ENCODE results near the gene SAMSN1.

The SAMSN1 gene

DNA sequence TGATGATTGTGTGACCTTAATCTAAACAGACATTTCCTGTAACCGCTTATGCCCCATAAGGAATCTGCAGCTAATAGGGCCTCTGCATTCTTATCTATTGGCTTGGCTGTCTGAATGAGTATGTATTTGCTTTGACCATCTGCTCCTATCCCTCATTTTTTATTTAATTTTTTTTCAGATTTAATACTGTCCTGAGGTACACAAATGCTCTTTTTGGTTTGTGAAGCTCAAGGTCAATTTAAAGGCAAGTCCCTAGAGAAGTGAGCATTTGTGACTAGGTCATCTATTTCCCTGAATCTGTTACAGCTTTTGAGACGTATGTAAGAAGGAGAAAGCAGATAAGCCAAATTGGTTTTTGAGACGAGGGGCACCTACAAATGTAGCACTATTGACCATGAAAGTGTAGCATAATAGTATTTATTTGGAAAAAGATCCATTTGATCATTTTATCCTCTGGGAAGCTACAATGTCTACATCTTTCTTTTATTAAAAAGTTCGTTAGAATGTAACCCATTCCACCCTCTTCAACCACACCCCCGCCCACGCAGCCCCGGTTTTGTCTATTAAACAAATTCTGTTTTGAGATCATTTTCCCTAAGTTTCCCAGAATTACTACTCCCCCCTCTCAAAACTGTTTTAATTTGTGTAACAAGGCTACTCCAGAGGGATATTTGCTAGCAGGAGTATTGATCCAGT lies 93.9 kb downstream of the SAMSN1 start:
- DNase-seq (ENCODE audit: insufficient read length, low spot score): no peak
- no peak for FAIRE-seq

DNA sequence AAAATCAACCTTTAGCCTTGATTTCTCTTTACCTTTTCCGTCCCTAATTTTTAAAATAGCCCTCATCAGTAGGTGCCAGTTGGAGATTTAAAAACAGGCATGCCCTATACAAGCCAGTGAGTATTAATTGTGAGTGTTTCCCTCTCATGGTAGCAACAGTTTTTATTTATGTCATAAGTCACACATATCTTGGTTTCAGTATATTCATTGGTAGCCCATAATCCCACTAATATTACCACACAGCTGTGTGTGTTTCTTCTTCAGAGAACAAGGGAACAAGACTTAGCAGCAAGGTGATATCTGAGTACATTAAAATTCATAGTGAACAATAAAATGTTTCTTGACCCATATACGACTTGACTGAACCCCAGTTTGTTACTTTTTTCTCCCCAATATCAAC lies 94.6 kb downstream of the SAMSN1 start:
- no peak for DNase-seq (ENCODE audit: insufficient read length, low spot score)
- no peak for FAIRE-seq

DNA sequence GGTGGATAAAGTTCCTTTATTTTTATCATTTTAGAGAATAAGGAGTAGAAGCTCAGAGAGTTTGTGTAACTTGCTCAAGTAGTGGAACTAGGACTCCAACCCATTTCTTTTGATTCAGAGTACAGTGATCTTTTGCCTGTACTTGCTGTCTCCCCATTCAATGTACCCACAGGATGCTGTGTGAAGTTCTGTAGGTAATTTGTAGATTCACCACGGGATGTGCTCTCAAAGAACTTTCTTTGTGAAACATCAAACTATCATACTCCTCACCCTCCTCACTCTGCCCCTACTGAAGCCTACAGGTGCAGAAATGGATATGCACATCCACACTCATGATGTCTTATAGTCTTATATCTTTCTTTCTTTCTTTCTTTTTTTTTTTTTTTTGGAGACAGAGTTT lies 97.3 kb downstream of the SAMSN1 start:
- no peak for DNase-seq (ENCODE audit: insufficient read length, low spot score)
- FAIRE-seq: no peak

DNA sequence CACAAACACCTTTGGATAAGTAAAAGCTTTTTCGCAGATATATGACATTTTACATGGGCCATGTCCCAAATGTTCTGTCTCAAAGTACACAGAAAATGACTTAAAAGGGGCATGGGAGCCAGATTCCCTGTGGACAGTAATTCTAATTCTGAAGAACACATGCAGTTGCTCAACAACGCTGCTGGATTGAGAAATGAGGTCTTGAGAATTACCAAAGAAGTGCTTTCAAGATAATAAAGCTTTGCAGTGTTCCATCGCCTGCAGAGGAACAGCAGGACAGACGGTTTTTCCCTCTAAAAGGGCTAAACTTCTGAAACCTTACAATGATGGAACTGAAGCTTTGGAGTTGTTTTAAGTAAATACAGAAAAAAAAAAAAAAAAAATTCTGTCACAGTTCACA lies 107.9 kb downstream of the SAMSN1 start:
- DNase-seq (ENCODE audit: insufficient read length, low spot score) (no peak), FAIRE-seq (no peak)

DNA sequence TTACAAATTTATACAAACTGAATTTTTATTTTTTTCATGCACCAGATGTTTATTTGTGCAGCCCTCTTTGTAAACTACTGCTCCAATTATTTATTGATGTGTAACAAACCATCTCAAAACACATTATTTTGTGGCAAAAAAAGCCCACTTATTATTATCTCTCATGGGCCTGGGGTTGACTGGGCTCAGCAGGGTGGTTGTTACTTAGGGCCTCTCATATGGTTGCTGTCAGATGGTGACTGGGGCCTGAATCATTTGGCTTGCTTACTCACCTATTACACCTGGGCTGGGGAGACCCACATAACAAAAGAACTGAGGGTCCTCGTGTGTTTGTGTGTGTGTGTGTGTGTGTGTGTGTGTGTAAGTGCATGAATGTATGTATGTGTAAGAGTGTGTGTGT lies 110.7 kb downstream of the SAMSN1 start:
- DNase-seq (ENCODE audit: insufficient read length, low spot score) (no peak), FAIRE-seq (no peak)
